ENCODE data around the gene EMID1. TPM values are rescaled to one million over a fixed set of nuclear protein-coding genes. Genes with fewer than 3 reads are reported as not detected.
A peak's percentile ranks its signal among the peaks of the same experiment; 100 is the strongest.

Gene EMID1
- total RNA-seq, 1 donor from 2014 or later, result 0.84 TPM

- ATAC-seq, result peak; percentile 34
Observed at GRCh38 chr22:29260601-29261315, 55.1 kb downstream of the EMID1 start.

GRCh38 chr22:29263791-29264276, 58.1 kb downstream of the EMID1 start:
- ATAC-seq, result no peak

- no peak for ATAC-seq
Observed at GRCh38 chr22:29265305-29265704, 59.6 kb downstream of the EMID1 start.

- ATAC-seq, result no peak
Observed at GRCh38 chr22:29265929-29266328, 60.2 kb downstream of the EMID1 start.

- no peak for ATAC-seq
Observed at GRCh38 chr22:29266564-29267461, 61.1 kb downstream of the EMID1 start.

GRCh38 chr22:29267462-29267857, 61.8 kb downstream of the EMID1 start:
- ATAC-seq, result no peak

GRCh38 chr22:29267858-29268510, 62.3 kb downstream of the EMID1 start, which contains the start of the genes EWSR1 and RHBDD3:
EWSR1 (plus strand) TSS chr22:29268268; CDS start chr22:29268337, 69 bp downstream.
RHBDD3 (minus strand) TSS chr22:29267981; CDS start chr22:29265626, 2,355 bp downstream.
- peak; percentile 93 for ATAC-seq

GRCh38 chr22:29268511-29269229, 63.0 kb downstream of the EMID1 start:
- peak; percentile 30 for ATAC-seq

GRCh38 chr22:29269230-29269604, 63.5 kb downstream of the EMID1 start:
- ATAC-seq, result no peak

- no peak for ATAC-seq
Observed at GRCh38 chr22:29269731-29270474, 64.2 kb downstream of the EMID1 start.

- ATAC-seq, result no peak
Observed at GRCh38 chr22:29270475-29271271, 65.0 kb downstream of the EMID1 start.

- ATAC-seq, result no peak
Observed at GRCh38 chr22:29272624-29273023, 66.9 kb downstream of the EMID1 start.

- no peak for ATAC-seq
Observed at GRCh38 chr22:29275167-29275566, 69.5 kb downstream of the EMID1 start.

- no peak for ATAC-seq
Observed at GRCh38 chr22:29275819-29276565, 70.3 kb downstream of the EMID1 start.

- ATAC-seq, result no peak
Observed at GRCh38 chr22:29277927-29278326, 72.2 kb downstream of the EMID1 start.

GRCh38 chr22:29284196-29284595, 78.5 kb downstream of the EMID1 start:
- ATAC-seq, result no peak

- ATAC-seq, result no peak
Observed at GRCh38 chr22:29288837-29289236, 83.1 kb downstream of the EMID1 start.

- no peak for ATAC-seq
Observed at GRCh38 chr22:29290061-29290460, 84.4 kb downstream of the EMID1 start.

- ATAC-seq, result no peak
Observed at GRCh38 chr22:29291215-29291614, 85.5 kb downstream of the EMID1 start.

GRCh38 chr22:29292379-29292778, 86.7 kb downstream of the EMID1 start:
- no peak for ATAC-seq

Data from esophagus mucosa (tissue), 1 donor.